Tibial artery (tissue), 4 donors: ENCODE results near the gene METTL25B.

Source experiments
- DNase-seq, 2 donors: peaks; one replicate each; pipeline ENCODE4 v3.0.0-alpha.2; 2019
- H3K27ac ChIP-seq, 2 donors: fragments of 200-600 bp; sonication (generic) in 1 of 2; 1 replicate in 1 of 2; 2 replicates in 1 of 2; pipeline ENCODE4 v1.5.1; 2018 to 2019; ENCODE audit warnings: mild to moderate bottlenecking in 1 of 2
- H3K27me3 ChIP-seq, 2 donors: fragments of 200-600 bp; sonication (generic) in 1 of 2; one replicate each; pipeline versions ENCODE4 v1.5.1 to v1.6.0; 2016 to 2019
- H3K36me3 ChIP-seq, 3 donors: fragments of 200-600 bp; sonication (generic) in 2 of 3; one replicate each; pipeline ENCODE4 v1.5.1; 2016 to 2019; ENCODE audit warnings: mild to moderate bottlenecking in 2 of 3
- H3K4me1 ChIP-seq, 4 donors: fragments of 200-600 bp; sonication (generic) in 2 of 4; 1 replicate in 3 of 4; 2 replicates in 1 of 4; pipeline ENCODE4 v1.5.1; 2016 to 2019
- H3K4me3 ChIP-seq, 2 donors: fragments of 200-600 bp; sonication (generic) in 1 of 2; 1 replicate in 1 of 2; 2 replicates in 1 of 2; pipeline ENCODE4 v1.5.1; 2018 to 2019; ENCODE audit warnings: mild to moderate bottlenecking in 2 of 2
- H3K9me3 ChIP-seq, 3 donors: fragments of 200-600 bp; sonication (generic) in 1 of 3; one replicate each; pipeline ENCODE4 v1.5.1; 2016 to 2019
- CTCF ChIP-seq, 2 experiments: fragments of 200-600 bp in 1 of 2; fragments of 450-650 bp in 1 of 2; IDR thresholded peaks; one replicate each; pipeline ENCODE4 v1.5.1; 2017 to 2019; ENCODE audit warnings: antibody characterized with exemption in 2 of 2, mild to moderate bottlenecking in 1 of 2, moderate library complexity in 1 of 2
- intact Hi-C: fragments of 100-400 bp; cut with DNase I; formaldehyde crosslinking; loops from one replicate; pipeline ENCODE4 v1.15.0; 2023; ENCODE audit warnings: low total_unique reads

Gene METTL25B

GRCh38 chr1:156742017-156742416 lies 13.7 kb downstream of the METTL25B start:
- intact Hi-C loops: no loop called here
- no peak for DNase-seq
- Histone ChIP-seq H3K27ac (peak overlapping the region; percentile 80 to 83), H3K9me3 (no peaks in the 10 kb centered on the region), H3K4me3 (no peak overlapping the region), H3K36me3 (peaks cover 17 to 46% (median 39%) of the 10 kb centered on the region in 3 donors), H3K4me1 (peaks cover 0 to 44% (median 29%) of the 10 kb centered on the region in 4 donors), H3K27me3 (no peaks in the 10 kb centered on the region)
- no peak for TF ChIP-seq CTCF (IDR thresholded peaks at IDR 0.05)

GRCh38 chr1:156742801-156743200 lies 14.5 kb downstream of the METTL25B start:
- Histone ChIP-seq H3K27ac (no peak overlapping the region), H3K27me3 (no peaks in the 10 kb centered on the region), H3K4me3 (no peak overlapping the region), H3K9me3 (no peaks in the 10 kb centered on the region), H3K36me3 (peaks cover 16 to 39% (median 32%) of the 10 kb centered on the region in 3 donors), H3K4me1 (peaks cover 0 to 51% (median 35%) of the 10 kb centered on the region in 4 donors)
- TF ChIP-seq CTCF (IDR thresholded peaks at IDR 0.05): no peak
- no peak for DNase-seq
- intact Hi-C loops: no loop called here

- Histone ChIP-seq H3K4me3 (no peak overlapping the region), H3K4me1 (peaks cover 0 to 59% (median 43%) of the 10 kb centered on the region in 4 donors), H3K27ac (peak overlapping the region in 1 of 2 donors; percentile 4), H3K27me3 (no peaks in the 10 kb centered on the region), H3K9me3 (no peaks in the 10 kb centered on the region), H3K36me3 (peaks cover 16 to 34% (median 32%) of the 10 kb centered on the region in 3 donors)
- no peak for TF ChIP-seq CTCF (IDR thresholded peaks at IDR 0.05)
- no peak for DNase-seq
- intact Hi-C loops: no loop called here
Measured at GRCh38 chr1:156743367-156744302, 15.4 kb downstream of the METTL25B start.

- DNase-seq: no peak
- no peak for TF ChIP-seq CTCF (IDR thresholded peaks at IDR 0.05)
- intact Hi-C loops: no loop called here
- peak overlapping the region; percentile 98 to 99 for H3K27ac ChIP-seq
- no peak overlapping the region for H3K4me3 ChIP-seq
- no peaks in the 10 kb centered on the region for H3K9me3 ChIP-seq
- no peaks in the 10 kb centered on the region for H3K27me3 ChIP-seq
- H3K4me1 ChIP-seq: peaks cover 0 to 66% (median 50%) of the 10 kb centered on the region in 4 donors
- peaks cover 16 to 34% (median 32%) of the 10 kb centered on the region in 3 donors for H3K36me3 ChIP-seq
Measured at GRCh38 chr1:156744344-156744743, 16.1 kb downstream of the METTL25B start.

GRCh38 chr1:156744786-156745419 lies 16.6 kb downstream of the METTL25B start:
- peaks cover 0 to 69% (median 55%) of the 10 kb centered on the region in 4 donors for H3K4me1 ChIP-seq
- peaks cover 16 to 34% (median 32%) of the 10 kb centered on the region in 3 donors for H3K36me3 ChIP-seq
- peak overlapping the region; percentile 98 to 99 for H3K27ac ChIP-seq
- no peaks in the 10 kb centered on the region for H3K9me3 ChIP-seq
- DNase-seq: no peak
- H3K27me3 ChIP-seq: no peaks in the 10 kb centered on the region
- no peak overlapping the region for H3K4me3 ChIP-seq
- no peak for TF ChIP-seq CTCF (IDR thresholded peaks at IDR 0.05)
- intact Hi-C loops: no loop called here
